Measurements from ENCODE around the gene AOX1.
"Not testable (repeated sequence)": the region's sequence is repeated elsewhere in the genome, so short reads cannot be mapped to it uniquely, and the experiment has no call there.

AOX1 gene

GRCh38 chr2:200662727-200663126 is 76.9 kb downstream of the AOX1 start:
- intact Hi-C loops (cut with DNase I) = no loop called here
- no peak for DNase-seq

GRCh38 chr2:200664770-200665494 is 79.1 kb downstream of the AOX1 start:
- intact Hi-C loops (cut with DNase I) = no loop called here
- no peak for DNase-seq

DNA sequence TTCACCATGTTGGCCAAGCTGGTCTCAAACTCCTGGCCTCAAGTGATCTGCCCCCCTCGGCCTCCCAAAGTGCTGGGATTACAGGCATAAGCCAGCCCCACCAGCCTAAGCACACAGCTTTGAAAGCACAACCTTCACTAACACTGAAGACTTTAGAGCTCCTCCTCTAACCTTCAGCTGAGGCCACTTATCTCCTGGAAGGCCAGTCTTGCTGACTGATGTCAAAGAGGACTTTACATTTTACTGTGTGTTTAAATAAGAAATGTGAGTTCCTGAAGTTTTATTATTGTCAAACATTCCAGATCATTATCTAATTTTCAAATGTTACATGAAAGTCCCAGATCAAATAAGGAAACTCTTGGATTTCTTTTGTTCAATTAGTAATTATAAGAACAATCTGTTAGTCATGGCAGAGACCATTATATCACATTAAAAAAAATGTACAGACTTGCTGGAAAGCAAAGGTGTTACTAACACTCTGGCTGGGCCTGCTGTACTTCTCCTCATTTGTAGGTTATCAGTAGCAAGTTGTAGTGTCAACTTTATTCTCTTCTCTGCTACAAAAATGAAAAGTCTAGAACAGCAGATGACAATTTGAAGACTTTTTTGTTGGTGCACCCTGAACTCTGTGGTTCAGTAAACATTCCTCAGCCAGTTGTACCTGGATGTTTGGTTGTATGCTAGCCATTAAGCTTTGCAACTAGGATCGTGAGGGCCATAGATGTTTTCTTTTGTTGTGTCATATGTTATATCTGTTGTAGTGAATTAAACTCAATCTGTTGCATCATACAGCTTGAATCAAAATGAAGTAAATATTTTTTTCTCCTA is 80.0 kb downstream of the AOX1 start:
- intact Hi-C loops (cut with DNase I) = no loop called here
- DNase-seq = no peak

- intact Hi-C loops (cut with DNase I) = no loop called here
- no peak for DNase-seq
Observed at GRCh38 chr2:200667413-200667812, 81.6 kb downstream of the AOX1 start.

DNA sequence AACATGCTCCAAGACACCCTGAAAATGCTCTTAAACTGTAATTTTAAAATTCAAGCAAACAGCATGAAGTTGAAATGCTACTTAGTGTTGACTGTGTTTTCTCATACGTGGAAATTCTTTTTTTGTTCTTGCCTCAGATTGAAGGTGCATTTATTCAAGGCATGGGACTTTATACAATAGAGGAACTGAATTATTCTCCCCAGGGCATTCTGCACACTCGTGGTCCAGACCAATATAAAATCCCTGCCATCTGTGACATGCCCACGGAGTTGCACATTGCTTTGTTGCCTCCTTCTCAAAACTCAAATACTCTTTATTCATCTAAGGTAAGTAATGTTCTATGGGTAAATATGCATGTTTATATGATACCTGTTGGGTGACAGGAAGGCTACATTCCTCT is 82.7 kb downstream of the AOX1 start:
- intact Hi-C loops (cut with DNase I) = no loop called here
- DNase-seq = no peak

GRCh38 chr2:200669308-200669707 is 83.5 kb downstream of the AOX1 start:
- intact Hi-C loops (cut with DNase I) = no loop called here
- no peak for DNase-seq

- no peak for DNase-seq
- intact Hi-C loops (cut with DNase I) = no loop called here
Observed at GRCh38 chr2:200670313-200670712, 84.5 kb downstream of the AOX1 start.

- no peak for DNase-seq
- intact Hi-C loops (cut with DNase I) = no loop called here
Observed at GRCh38 chr2:200670751-200671150, 84.9 kb downstream of the AOX1 start.

DNA sequence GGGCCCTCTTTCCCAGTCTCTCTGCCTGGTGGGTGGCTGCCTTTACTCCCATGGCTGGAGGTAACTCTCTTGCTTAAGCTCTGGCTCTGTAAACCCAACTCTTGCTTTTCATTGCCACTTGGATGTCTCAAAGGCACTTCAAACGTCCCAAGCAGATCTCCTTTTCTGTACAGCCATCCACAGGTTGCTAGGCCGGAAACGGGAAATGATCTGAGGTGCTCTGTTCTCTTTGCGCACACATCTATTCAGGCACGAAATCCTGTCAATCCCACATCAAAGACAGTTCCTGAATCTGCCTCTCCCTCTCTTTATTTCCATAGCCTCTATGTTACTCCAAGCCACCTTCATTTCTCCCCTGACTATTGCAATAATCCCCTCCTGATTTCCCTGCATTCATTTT is 87.4 kb downstream of the AOX1 start:
- intact Hi-C loops (cut with DNase I) = no loop called here
- no peak for DNase-seq

DNA sequence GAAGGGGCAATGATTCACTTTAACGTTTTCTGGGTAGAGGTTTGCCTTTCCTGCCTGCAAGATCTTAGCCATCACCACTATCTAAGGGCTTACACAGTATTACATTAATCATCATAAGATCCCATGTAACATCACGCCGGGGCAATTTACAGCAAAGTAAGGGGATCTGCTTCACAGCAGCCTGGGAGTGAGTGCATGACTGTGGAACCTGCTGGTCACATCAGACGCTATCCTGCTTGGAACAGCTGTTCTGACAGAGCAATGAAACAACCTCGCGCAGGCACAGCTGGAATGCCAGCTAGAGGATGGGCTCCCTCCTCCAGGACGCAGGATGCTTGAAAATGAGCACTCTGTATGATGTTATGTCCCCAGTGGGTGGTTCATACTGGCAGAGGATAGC is 89.0 kb downstream of the AOX1 start:
- no peak for DNase-seq
- intact Hi-C loops (cut with DNase I) = no loop called here

DNA sequence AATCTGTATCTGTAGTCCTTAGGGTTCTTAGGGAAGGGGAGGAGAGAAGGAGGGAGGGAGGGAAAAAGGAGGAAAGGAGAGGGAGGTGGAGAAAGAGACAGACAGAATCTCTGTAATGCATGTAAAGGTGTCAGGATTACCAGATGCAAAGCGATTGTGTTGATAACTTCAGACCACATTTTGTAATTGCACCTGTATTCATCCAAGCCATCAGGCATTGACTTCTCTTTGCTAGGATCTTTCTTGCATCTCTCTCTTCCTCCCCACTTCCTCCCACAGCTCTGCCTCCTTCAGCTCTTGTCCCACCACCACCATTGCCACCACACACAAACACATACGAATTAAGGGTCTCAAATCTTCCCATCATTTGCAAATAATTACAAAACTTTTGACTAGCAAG is 91.4 kb downstream of the AOX1 start:
- intact Hi-C loops (cut with DNase I) = no loop called here
- DNase-seq = no peak

- no peak for DNase-seq
- intact Hi-C loops (cut with DNase I) = no loop called here
Observed at GRCh38 chr2:200677721-200678532, 92.1 kb downstream of the AOX1 start.

DNA sequence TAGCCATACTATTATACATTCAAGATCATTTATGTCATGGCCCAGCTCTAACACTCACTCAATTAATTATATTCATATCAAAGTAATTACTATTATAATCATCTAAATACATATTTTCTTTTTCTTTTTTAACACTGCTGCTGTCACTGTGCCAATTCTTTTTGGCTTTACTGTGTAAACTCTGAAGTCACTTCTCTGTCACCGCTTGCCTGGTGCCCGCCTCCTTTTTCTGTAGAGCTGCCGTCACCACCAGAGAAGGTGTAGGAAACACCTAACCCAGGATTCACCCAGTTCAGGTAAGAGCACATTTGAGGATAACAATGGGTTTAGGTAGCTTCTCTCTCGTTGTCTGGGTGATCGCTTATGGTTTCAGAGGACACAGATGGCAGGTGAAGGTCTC is 93.3 kb downstream of the AOX1 start:
- no peak for DNase-seq
- intact Hi-C loops (cut with DNase I) = no loop called here

DNA sequence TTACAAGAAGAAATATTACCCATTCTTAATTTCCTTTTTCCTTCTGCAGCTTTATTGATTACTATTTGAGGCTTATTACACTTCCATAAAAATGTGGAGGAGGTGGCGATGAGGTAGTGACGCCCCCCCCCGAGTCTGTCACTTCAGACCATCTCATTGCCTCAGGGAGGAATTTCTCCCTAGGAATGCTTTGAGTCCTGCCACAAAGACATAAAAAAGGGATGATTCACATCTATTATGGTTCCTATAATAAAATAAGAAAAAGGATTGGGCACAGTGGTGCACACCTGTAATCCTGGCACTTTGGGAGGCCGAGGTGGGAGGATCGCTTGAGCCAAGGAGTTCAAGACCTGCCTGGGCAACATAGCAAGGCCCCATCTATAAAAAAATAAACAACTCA is 93.7 kb downstream of the AOX1 start:
- intact Hi-C loops (cut with DNase I) = no loop called here
- no peak for DNase-seq

DNA sequence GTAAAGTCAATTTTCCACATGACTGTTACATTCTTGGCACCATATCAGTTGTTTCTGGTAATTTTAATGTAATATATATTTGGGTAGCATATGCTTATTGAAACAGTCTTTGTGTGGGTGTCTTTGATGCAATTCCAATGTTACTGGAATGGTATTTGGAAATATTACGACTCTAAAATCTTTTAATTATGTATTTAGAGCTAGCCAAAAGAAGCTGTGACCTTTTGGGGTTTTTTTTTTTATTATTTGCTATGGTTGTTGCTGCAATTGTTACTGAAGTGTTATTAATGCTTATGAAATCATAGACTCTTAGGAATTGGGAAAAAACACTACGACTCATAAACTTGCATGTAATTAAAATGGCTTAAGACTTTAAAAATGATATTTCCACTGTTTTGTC is 95.9 kb downstream of the AOX1 start:
- DNase-seq = no peak
- intact Hi-C loops (cut with DNase I) = no loop called here

DNA sequence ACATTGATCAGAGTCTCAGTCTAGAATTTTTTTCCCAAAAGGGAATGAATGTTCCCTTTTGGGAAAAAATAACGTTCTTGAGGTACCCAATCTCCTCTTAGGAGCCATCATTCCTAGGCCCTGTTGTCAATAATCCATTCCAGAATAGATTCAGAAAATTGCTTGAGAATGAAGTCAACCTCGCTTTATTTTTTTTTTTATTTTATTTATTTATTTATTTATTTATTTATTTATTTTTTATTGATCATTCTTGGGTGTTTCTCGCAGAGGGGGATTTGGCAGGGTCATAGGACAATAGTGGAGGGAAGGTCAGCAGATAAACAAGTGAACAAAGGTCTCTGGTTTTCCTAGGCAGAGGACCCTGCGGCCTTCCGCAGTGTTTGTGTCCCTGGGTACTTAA is 96.6 kb downstream of the AOX1 start:
- DNase-seq; intact Hi-C loops (cut with DNase I): not testable (repeated sequence)

DNA sequence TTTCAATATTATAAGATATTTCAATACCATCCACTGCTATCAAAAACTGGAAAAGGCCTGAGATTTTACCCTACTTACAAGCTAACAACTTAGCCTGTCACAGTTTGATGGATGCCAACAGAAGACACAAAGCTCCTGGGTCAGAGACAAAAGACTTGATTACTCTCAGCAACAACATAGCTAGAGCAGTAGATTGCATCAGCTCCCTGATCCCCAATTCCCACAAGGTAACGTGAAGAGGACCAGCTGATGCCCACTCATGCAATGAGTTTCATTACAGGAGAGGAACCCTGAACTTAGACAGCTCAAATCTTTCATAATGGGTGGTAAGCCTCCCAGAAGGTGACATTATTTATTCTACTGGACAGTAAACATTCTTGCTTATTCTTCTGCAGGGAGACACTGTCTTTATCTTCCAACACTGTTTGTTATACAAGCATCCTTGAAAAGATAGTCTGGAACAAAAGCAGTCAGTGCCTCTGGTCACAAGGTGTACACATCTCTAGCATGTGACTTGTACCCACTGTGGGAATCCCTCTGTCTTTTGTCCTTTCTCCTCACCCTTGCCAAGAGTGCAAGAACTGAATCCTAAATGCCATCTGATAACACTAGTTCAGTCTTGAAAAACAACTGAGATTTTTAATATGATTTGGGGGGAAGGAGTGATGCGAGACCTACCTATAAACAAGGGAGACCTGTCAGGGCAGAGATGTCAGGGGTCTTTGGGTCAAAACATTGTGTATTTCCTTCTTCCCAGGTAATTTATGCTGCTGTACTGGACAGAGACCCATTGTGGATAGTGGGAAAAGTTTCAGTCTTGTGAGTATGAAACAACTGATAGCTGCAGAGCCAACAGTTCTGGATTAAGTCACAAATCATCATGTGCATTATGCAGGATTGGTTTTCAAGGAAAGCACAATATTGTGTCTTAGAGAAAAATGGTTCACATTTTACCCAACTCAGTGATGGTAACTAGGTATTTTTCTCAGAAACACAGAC is 102.4 kb downstream of the AOX1 start:
- no peak for DNase-seq
- intact Hi-C loops (cut with DNase I) = no loop called here

DNA sequence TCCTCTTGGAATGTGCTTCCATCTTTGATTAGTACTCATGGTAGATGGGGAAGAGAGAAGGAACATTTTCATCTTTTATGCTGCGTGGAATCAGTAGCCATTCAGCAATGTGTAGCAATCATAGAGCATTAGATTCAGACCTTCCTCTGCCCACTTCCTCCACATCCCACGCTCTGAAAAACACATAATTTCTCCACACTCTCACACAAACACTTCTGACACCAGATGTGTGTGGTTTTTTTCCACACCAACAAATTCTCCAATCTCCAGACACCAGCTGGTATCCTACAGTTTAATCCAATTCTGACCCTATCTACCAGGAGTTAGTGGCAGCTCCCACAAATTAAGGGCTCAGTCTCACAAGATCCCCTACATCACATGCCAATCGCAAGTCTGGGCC is 103.3 kb downstream of the AOX1 start:
- intact Hi-C loops (cut with DNase I) = no loop called here
- no peak for DNase-seq

GRCh38 chr2:200693836-200694470 is 108.1 kb downstream of the AOX1 start:
- DNase-seq = no peak
- intact Hi-C loops (cut with DNase I) = no loop called here

GRCh38 chr2:200695191-200695590 is 109.4 kb downstream of the AOX1 start:
- peak in 3 of 10 donors; percentile 37 to 85 (median 75) for DNase-seq
- intact Hi-C loops (cut with DNase I) = no loop called here

All from posterior cingulate gyrus (tissue), 11 donors.